ENCODE measurements around the gene PWWP2A.
"Not testable (repeated sequence)": the region's sequence is repeated elsewhere in the genome, so short reads cannot be mapped to it uniquely, and the experiment has no call there.

The PWWP2A gene

GRCh38 chr5:160081495-160081894 is 37.8 kb downstream of the PWWP2A start:
- Histone ChIP-seq H3K27ac (ENCODE audit: low read depth, low read length) (no peak overlapping the region), H3K36me3 (ENCODE audit: control insufficient read depth in 5 of 5, insufficient read depth in 5 of 5, low read length in 5 of 5) (peaks cover 9 to 19% (median 13%) of the 10 kb centered on the region in 5 donors), H3K9ac (ENCODE audit: low read length in 5 of 5) (no peak overlapping the region), H3K4me3 (ENCODE audit: low read depth in 1 of 5, low read length in 5 of 5) (no peak overlapping the region), H3K9me3 (ENCODE audit: control insufficient read depth in 5 of 5, low read length in 5 of 5) (no peaks in the 10 kb centered on the region), H3K27me3 (ENCODE audit: control insufficient read depth in 5 of 5, insufficient read depth in 4 of 5, low read length in 5 of 5) (no peaks in the 10 kb centered on the region), H3K4me1 (ENCODE audit: control insufficient read depth in 5 of 5, insufficient read depth in 5 of 5, low read length in 5 of 5) (peaks cover 0 to 7% (median 0%) of the 10 kb centered on the region in 5 donors)

DNA sequence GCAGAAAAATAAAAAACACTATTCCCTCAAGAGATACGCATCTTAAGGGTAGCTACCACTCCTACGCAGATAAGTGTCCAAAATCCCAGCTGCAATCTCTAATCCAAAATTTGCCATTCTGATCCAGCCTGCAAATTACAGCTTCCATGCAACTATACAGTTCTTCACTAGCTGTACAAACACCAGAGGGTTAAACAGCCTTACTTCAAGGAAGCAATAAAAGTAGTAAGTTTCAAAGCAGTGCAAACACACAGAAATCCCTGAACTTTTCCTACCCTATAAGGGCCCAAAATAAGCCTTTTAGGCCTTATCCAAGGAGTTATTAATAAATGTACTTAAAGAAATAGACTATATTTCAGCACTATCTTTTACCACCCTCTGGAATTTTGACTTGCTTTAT is 39.5 kb downstream of the PWWP2A start:
- no peak overlapping the region for H3K27ac ChIP-seq (ENCODE audit: low read depth, low read length)
- no peak overlapping the region for H3K4me3 ChIP-seq (ENCODE audit: low read depth in 1 of 5, low read length in 5 of 5)
- no peaks in the 10 kb centered on the region for H3K27me3 ChIP-seq (ENCODE audit: control insufficient read depth in 5 of 5, insufficient read depth in 4 of 5, low read length in 5 of 5)
- H3K36me3 ChIP-seq (ENCODE audit: control insufficient read depth in 5 of 5, insufficient read depth in 5 of 5, low read length in 5 of 5) = peaks cover 9 to 19% (median 13%) of the 10 kb centered on the region in 5 donors
- H3K9ac ChIP-seq (ENCODE audit: low read length in 5 of 5) = no peak overlapping the region
- no peaks in the 10 kb centered on the region for H3K9me3 ChIP-seq (ENCODE audit: control insufficient read depth in 5 of 5, low read length in 5 of 5)
- peaks cover 0 to 7% (median 0%) of the 10 kb centered on the region in 5 donors for H3K4me1 ChIP-seq (ENCODE audit: control insufficient read depth in 5 of 5, insufficient read depth in 5 of 5, low read length in 5 of 5)

DNA sequence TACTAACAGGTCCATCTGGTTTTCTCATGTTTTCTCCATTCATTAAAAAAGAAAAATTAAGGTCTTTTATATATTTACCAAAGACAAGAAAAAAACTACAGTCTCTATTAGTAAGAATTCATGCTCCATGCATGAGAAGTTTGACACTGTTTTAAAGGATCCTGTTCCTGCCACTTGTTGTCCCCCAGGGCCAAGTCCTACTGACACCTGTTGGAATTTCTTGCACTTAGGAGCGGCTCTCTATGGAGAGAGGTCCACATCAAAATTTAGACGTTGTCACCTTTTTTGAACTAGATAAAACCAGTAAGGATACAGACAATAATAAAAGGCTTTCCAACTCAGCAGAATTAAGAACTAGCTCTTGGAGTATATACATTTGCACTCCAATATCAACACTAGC is 42.3 kb downstream of the PWWP2A start:
- Histone ChIP-seq H3K9ac (ENCODE audit: low read length in 5 of 5) (no peak overlapping the region), H3K9me3 (ENCODE audit: control insufficient read depth in 5 of 5, low read length in 5 of 5) (no peaks in the 10 kb centered on the region), H3K36me3 (ENCODE audit: control insufficient read depth in 5 of 5, insufficient read depth in 5 of 5, low read length in 5 of 5) (peaks cover 9 to 19% (median 13%) of the 10 kb centered on the region in 5 donors), H3K4me1 (ENCODE audit: control insufficient read depth in 5 of 5, insufficient read depth in 5 of 5, low read length in 5 of 5) (peaks cover 0 to 6% (median 5%) of the 10 kb centered on the region in 5 donors), H3K4me3 (ENCODE audit: low read depth in 1 of 5, low read length in 5 of 5) (no peak overlapping the region), H3K27me3 (ENCODE audit: control insufficient read depth in 5 of 5, insufficient read depth in 4 of 5, low read length in 5 of 5) (no peaks in the 10 kb centered on the region), H3K27ac (ENCODE audit: low read depth, low read length) (no peak overlapping the region)

- Histone ChIP-seq H3K36me3 (ENCODE audit: control insufficient read depth in 5 of 5, insufficient read depth in 5 of 5, low read length in 5 of 5) (peaks cover 9 to 19% (median 13%) of the 10 kb centered on the region in 5 donors), H3K27ac (ENCODE audit: low read depth, low read length) (no peak overlapping the region), H3K27me3 (ENCODE audit: control insufficient read depth in 5 of 5, insufficient read depth in 4 of 5, low read length in 5 of 5) (no peaks in the 10 kb centered on the region), H3K4me1 (ENCODE audit: control insufficient read depth in 5 of 5, insufficient read depth in 5 of 5, low read length in 5 of 5) (peaks cover 2 to 20% (median 19%) of the 10 kb centered on the region in 5 donors), H3K9me3 (ENCODE audit: control insufficient read depth in 5 of 5, low read length in 5 of 5) (no peaks in the 10 kb centered on the region), H3K9ac (ENCODE audit: low read length in 5 of 5) (no peak overlapping the region), H3K4me3 (ENCODE audit: low read depth in 1 of 5, low read length in 5 of 5) (no peak overlapping the region)
Observed at GRCh38 chr5:160075073-160075472, 44.2 kb downstream of the PWWP2A start.

- Histone ChIP-seq H3K4me3 (ENCODE audit: low read depth in 1 of 5, low read length in 5 of 5) (peak overlapping the region in 1 of 5 donors; percentile 9), H3K36me3 (ENCODE audit: control insufficient read depth in 5 of 5, insufficient read depth in 5 of 5, low read length in 5 of 5) (peaks cover 0 to 7% (median 0%) of the 10 kb centered on the region in 5 donors), H3K4me1 (ENCODE audit: control insufficient read depth in 5 of 5, insufficient read depth in 5 of 5, low read length in 5 of 5) (peaks cover 2 to 20% (median 19%) of the 10 kb centered on the region in 5 donors), H3K9me3 (ENCODE audit: control insufficient read depth in 5 of 5, low read length in 5 of 5) (no peaks in the 10 kb centered on the region), H3K9ac (ENCODE audit: low read length in 5 of 5) (no peak overlapping the region), H3K27ac (ENCODE audit: low read depth, low read length) (no peak overlapping the region), H3K27me3 (ENCODE audit: control insufficient read depth in 5 of 5, insufficient read depth in 4 of 5, low read length in 5 of 5) (no peaks in the 10 kb centered on the region)
Observed at GRCh38 chr5:160071916-160072315, 47.3 kb downstream of the PWWP2A start.

GRCh38 chr5:160071516-160071915 is 47.7 kb downstream of the PWWP2A start:
- no peak overlapping the region for H3K9ac ChIP-seq (ENCODE audit: low read length in 5 of 5)
- peak overlapping the region in 1 of 5 donors; percentile 9 for H3K4me3 ChIP-seq (ENCODE audit: low read depth in 1 of 5, low read length in 5 of 5)
- H3K27ac ChIP-seq (ENCODE audit: low read depth, low read length) = no peak overlapping the region
- peaks cover 0 to 7% (median 0%) of the 10 kb centered on the region in 5 donors for H3K36me3 ChIP-seq (ENCODE audit: control insufficient read depth in 5 of 5, insufficient read depth in 5 of 5, low read length in 5 of 5)
- H3K4me1 ChIP-seq (ENCODE audit: control insufficient read depth in 5 of 5, insufficient read depth in 5 of 5, low read length in 5 of 5) = peaks cover 2 to 20% (median 19%) of the 10 kb centered on the region in 5 donors
- no peaks in the 10 kb centered on the region for H3K27me3 ChIP-seq (ENCODE audit: control insufficient read depth in 5 of 5, insufficient read depth in 4 of 5, low read length in 5 of 5)
- no peaks in the 10 kb centered on the region for H3K9me3 ChIP-seq (ENCODE audit: control insufficient read depth in 5 of 5, low read length in 5 of 5)

GRCh38 chr5:160069120-160069519 is 50.1 kb downstream of the PWWP2A start:
- H3K27me3 ChIP-seq (ENCODE audit: control insufficient read depth in 5 of 5, insufficient read depth in 4 of 5, low read length in 5 of 5); H3K9ac ChIP-seq (ENCODE audit: low read length in 5 of 5); H3K27ac ChIP-seq (ENCODE audit: low read depth, low read length); H3K9me3 ChIP-seq (ENCODE audit: control insufficient read depth in 5 of 5, low read length in 5 of 5); H3K4me3 ChIP-seq (ENCODE audit: low read depth in 1 of 5, low read length in 5 of 5): not testable (repeated sequence)
- H3K36me3 ChIP-seq (ENCODE audit: control insufficient read depth in 5 of 5, insufficient read depth in 5 of 5, low read length in 5 of 5) = peaks cover 10 to 22% (median 14%) of the 10 kb centered on the region in 5 donors
- H3K4me1 ChIP-seq (ENCODE audit: control insufficient read depth in 5 of 5, insufficient read depth in 5 of 5, low read length in 5 of 5) = peaks cover 2 to 21% (median 20%) of the 10 kb centered on the region in 5 donors

GRCh38 chr5:160064995-160065614 is 54.1 kb downstream of the PWWP2A start:
- Histone ChIP-seq H3K4me3 (ENCODE audit: low read depth in 1 of 5, low read length in 5 of 5) (no peak overlapping the region), H3K4me1 (ENCODE audit: control insufficient read depth in 5 of 5, insufficient read depth in 5 of 5, low read length in 5 of 5) (peaks cover 0 to 10% (median under 1%) of the 10 kb centered on the region in 5 donors), H3K27ac (ENCODE audit: low read depth, low read length) (no peak overlapping the region), H3K9ac (ENCODE audit: low read length in 5 of 5) (no peak overlapping the region), H3K27me3 (ENCODE audit: control insufficient read depth in 5 of 5, insufficient read depth in 4 of 5, low read length in 5 of 5) (no peaks in the 10 kb centered on the region), H3K9me3 (ENCODE audit: control insufficient read depth in 5 of 5, low read length in 5 of 5) (no peaks in the 10 kb centered on the region), H3K36me3 (ENCODE audit: control insufficient read depth in 5 of 5, insufficient read depth in 5 of 5, low read length in 5 of 5) (peaks cover 15 to 48% (median 31%) of the 10 kb centered on the region in 5 donors)

DNA sequence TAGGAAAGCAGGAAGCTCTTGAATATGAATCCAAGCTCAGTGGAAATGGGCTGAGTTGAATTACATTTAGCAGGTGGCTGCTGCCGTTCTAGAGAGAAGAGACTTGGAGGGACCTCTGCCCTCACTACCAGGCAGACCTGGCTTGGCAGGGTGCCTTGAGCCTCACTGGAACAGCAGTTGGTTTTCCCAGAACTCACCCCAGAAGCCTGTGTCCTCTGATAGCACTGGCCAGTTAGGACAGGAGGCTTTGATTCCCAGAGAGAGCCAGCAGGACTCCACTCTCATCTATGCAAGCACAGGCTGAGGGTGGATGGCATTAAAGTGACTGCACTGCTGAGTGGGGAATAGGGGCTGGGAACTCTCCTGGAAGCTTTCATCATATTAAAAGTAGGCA is 54.8 kb downstream of the PWWP2A start:
- H3K27ac ChIP-seq (ENCODE audit: low read depth, low read length) = no peak overlapping the region
- H3K36me3 ChIP-seq (ENCODE audit: control insufficient read depth in 5 of 5, insufficient read depth in 5 of 5, low read length in 5 of 5) = peaks cover 15 to 50% (median 35%) of the 10 kb centered on the region in 5 donors
- no peak overlapping the region for H3K9ac ChIP-seq (ENCODE audit: low read length in 5 of 5)

DNA sequence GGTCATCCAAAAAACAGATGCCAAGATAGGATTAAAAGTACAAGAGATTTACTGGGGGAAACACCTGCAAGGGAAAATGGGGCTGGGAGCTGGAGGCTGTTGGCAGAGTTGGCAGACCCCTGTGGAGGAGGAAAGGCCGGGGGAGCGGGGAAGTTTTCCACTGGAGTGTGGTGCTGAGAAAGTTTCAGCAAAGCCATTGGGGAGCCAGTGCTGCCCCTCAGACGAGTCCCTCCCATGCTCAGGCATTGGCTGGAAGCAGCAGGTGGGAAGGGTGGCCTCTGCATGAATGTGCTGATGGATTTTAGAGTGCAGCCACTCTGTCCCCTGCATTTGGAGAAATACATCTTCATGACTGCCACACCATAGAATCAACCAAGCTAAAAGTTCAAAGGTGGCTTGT is 57.5 kb downstream of the PWWP2A start:
- no peaks in the 10 kb centered on the region for H3K27me3 ChIP-seq (ENCODE audit: control insufficient read depth in 5 of 5, insufficient read depth in 4 of 5, low read length in 5 of 5)
- no peak overlapping the region for H3K27ac ChIP-seq (ENCODE audit: low read depth, low read length)
- H3K36me3 ChIP-seq (ENCODE audit: control insufficient read depth in 5 of 5, insufficient read depth in 5 of 5, low read length in 5 of 5) = peaks cover 19 to 68% (median 42%) of the 10 kb centered on the region in 5 donors
- no peaks in the 10 kb centered on the region for H3K9me3 ChIP-seq (ENCODE audit: control insufficient read depth in 5 of 5, low read length in 5 of 5)
- no peak overlapping the region for H3K4me3 ChIP-seq (ENCODE audit: low read depth in 1 of 5, low read length in 5 of 5)
- H3K9ac ChIP-seq (ENCODE audit: low read length in 5 of 5) = no peak overlapping the region
- H3K4me1 ChIP-seq (ENCODE audit: control insufficient read depth in 5 of 5, insufficient read depth in 5 of 5, low read length in 5 of 5) = peaks cover 0 to 17% (median 3%) of the 10 kb centered on the region in 5 donors

More for the DNA sequence above, 54.8 kb downstream of the PWWP2A start:
- no peaks in the 10 kb centered on the region for H3K9me3 ChIP-seq (ENCODE audit: control insufficient read depth in 5 of 5, low read length in 5 of 5)
- H3K4me3 ChIP-seq (ENCODE audit: low read depth in 1 of 5, low read length in 5 of 5) = no peak overlapping the region
- peaks cover 0 to 17% (median 2%) of the 10 kb centered on the region in 5 donors for H3K4me1 ChIP-seq (ENCODE audit: control insufficient read depth in 5 of 5, insufficient read depth in 5 of 5, low read length in 5 of 5)
- no peaks in the 10 kb centered on the region for H3K27me3 ChIP-seq (ENCODE audit: control insufficient read depth in 5 of 5, insufficient read depth in 4 of 5, low read length in 5 of 5)

Measured in subcutaneous abdominal adipose tissue (tissue), 5 donors.